Mesenchymal stem cell (in vitro differentiated cells and primary cell): ENCODE data around the gene OSBPL2.

Experiments used
- DNase-seq: peaks from one replicate; pipeline ENCODE4 v3.0.0-alpha.2; 2013
- H2AFZ ChIP-seq: one replicate; pipeline ENCODE4 v1.6.1; 2013; ENCODE audit warnings: low read depth, mild to moderate bottlenecking, control low read depth, inconsistent platforms, low read length, moderate library complexity
- H2AK5ac ChIP-seq: 2 replicates; pipeline ENCODE4 v1.6.1; 2013; ENCODE audit warnings: low read length, moderate library complexity, mild to moderate bottlenecking, inconsistent platforms; ENCODE audit not compliant: severe bottlenecking
- H2BK120ac ChIP-seq: one replicate; pipeline ENCODE4 v1.6.1; 2013; ENCODE audit warnings: low read depth, mild to moderate bottlenecking, inconsistent platforms, low read length, moderate library complexity
- H2BK12ac ChIP-seq, 2 experiments: one replicate each; pipeline ENCODE4 v1.6.1; 2013; ENCODE audit warnings: inconsistent platforms in 2 of 2, low read length in 2 of 2, mild to moderate bottlenecking in 2 of 2, moderate library complexity in 2 of 2, control low read depth in 1 of 2
- H2BK15ac ChIP-seq: one replicate; pipeline ENCODE4 v1.6.1; 2013; ENCODE audit warnings: mild to moderate bottlenecking, low read depth, inconsistent platforms; ENCODE audit not compliant: poor library complexity, severe bottlenecking
- H2BK5ac ChIP-seq: 2 replicates; pipeline ENCODE4 v1.6.1; 2013; ENCODE audit warnings: low read depth, mild to moderate bottlenecking, low read length, control low read depth, inconsistent platforms; ENCODE audit not compliant: poor library complexity, severe bottlenecking
- H3K14ac ChIP-seq, 2 experiments: one replicate each; pipeline ENCODE4 v1.6.1; 2013; ENCODE audit warnings: inconsistent platforms in 2 of 2, low read length in 2 of 2, control low read depth in 1 of 2, mild to moderate bottlenecking in 1 of 2, moderate library complexity in 1 of 2
- H3K18ac ChIP-seq, 2 experiments: one replicate each; pipeline ENCODE4 v1.6.1; 2013; ENCODE audit warnings: inconsistent platforms in 2 of 2, low read length in 2 of 2, control low read depth in 1 of 2, low read depth in 1 of 2, mild to moderate bottlenecking in 1 of 2
- H3K23ac ChIP-seq, 2 experiments: one replicate each; pipeline ENCODE4 v1.6.1; 2013; ENCODE audit warnings: inconsistent platforms in 2 of 2, low read length in 2 of 2, mild to moderate bottlenecking in 2 of 2, moderate library complexity in 2 of 2, control low read depth in 1 of 2
- H3K27ac ChIP-seq: 2 replicates; pipeline ENCODE4 v1.5.1; 2013; ENCODE audit warnings: mild to moderate bottlenecking, moderate library complexity, low read length, control low read depth, inconsistent platforms; ENCODE audit not compliant: poor library complexity, severe bottlenecking
- H3K27me3 ChIP-seq, 2 experiments: 2 replicates each; pipeline versions ENCODE4 v1.6.1 to v1.7.0; 2013; ENCODE audit warnings: low read length in 2 of 2, mild to moderate bottlenecking in 2 of 2, moderate library complexity in 2 of 2, control low read depth in 1 of 2, inconsistent platforms in 1 of 2; ENCODE audit not compliant: control insufficient read depth in 1 of 2, insufficient read depth in 1 of 2
- H3K36me3 ChIP-seq, 2 experiments: 2 replicates each; pipeline versions ENCODE4 v1.6.1 to v1.7.0; 2013; ENCODE audit warnings: low read length in 2 of 2, control low read depth in 1 of 2, inconsistent platforms in 1 of 2, low read depth in 1 of 2, mild to moderate bottlenecking in 1 of 2; ENCODE audit not compliant: insufficient read depth in 2 of 2, control insufficient read depth in 1 of 2
- H3K4ac ChIP-seq, 2 experiments: one replicate each; pipeline ENCODE4 v1.6.1; 2013; ENCODE audit warnings: inconsistent platforms in 2 of 2, low read length in 2 of 2, mild to moderate bottlenecking in 2 of 2, moderate library complexity in 2 of 2, control low read depth in 1 of 2, low read depth in 1 of 2
- H3K4me1 ChIP-seq: 2 replicates; pipeline ENCODE4 v1.6.1; 2013; ENCODE audit warnings: low read depth, low read length, control low read depth; ENCODE audit not compliant: control insufficient read depth, insufficient read depth
- H3K4me2 ChIP-seq: 2 replicates; pipeline ENCODE4 v1.6.1; 2013; ENCODE audit warnings: low read length, mild to moderate bottlenecking, inconsistent platforms; ENCODE audit not compliant: poor library complexity, severe bottlenecking
- H3K4me3 ChIP-seq, 2 experiments: 2 replicates each; pipeline versions ENCODE4 v1.5.1 to v1.7.0; 2013; ENCODE audit warnings: low read length in 2 of 2, mild to moderate bottlenecking in 2 of 2, control low read depth in 1 of 2, low read depth in 1 of 2; ENCODE audit not compliant: insufficient read depth in 1 of 2
- H3K79me1 ChIP-seq: replicated peaks from 2 replicates; pipeline ENCODE4 v1.6.1; 2013; ENCODE audit warnings: mild to moderate bottlenecking, control low read depth, low read length, inconsistent platforms; ENCODE audit not compliant: poor library complexity, severe bottlenecking
- H3K9ac ChIP-seq: 2 replicates; pipeline ENCODE4 v1.7.0; 2013; ENCODE audit warnings: mild to moderate bottlenecking, low read length, moderate library complexity
- H3K9me3 ChIP-seq: 2 replicates; pipeline ENCODE4 v1.7.0; 2013; ENCODE audit warnings: mild to moderate bottlenecking, low read length; ENCODE audit not compliant: control insufficient read depth
- H4K8ac ChIP-seq: one replicate; pipeline ENCODE4 v1.6.1; 2013; ENCODE audit warnings: inconsistent platforms, mild to moderate bottlenecking, low read length, moderate library complexity
- H4K91ac ChIP-seq: one replicate; pipeline ENCODE4 v1.6.1; 2013; ENCODE audit warnings: mild to moderate bottlenecking, low read length, inconsistent platforms
- WGBS: methylation state at CpG from one replicate; pipeline ENCODE4 v1.1.7; 2013; ENCODE audit warnings: mixed read lengths; 5-methylcytosine and 5-hydroxymethylcytosine counted together

Gene OSBPL2

DNA sequence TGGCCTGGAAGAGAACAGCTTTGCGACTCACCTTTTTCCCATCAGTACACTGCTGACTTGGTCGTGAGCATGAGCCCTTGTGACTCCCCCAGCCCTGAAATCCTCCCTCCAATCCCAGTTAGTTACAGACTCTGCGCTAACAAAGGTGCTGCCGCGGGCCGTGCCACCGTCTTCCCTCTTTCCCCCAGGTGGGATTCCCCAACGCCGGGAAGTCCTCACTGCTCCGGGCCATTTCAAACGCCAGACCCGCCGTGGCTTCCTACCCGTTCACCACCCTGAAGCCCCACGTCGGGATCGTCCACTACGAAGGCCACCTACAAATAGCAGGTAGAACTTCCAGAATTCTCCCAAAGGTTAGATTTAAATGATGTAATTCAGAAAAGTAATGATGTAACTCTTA, 39.4 kb upstream of the OSBPL2 start:
- H4K91ac ChIP-seq = no peak overlapping the region
- H3K4ac ChIP-seq = no peak overlapping the region
- no peak for DNase-seq
- H2BK15ac ChIP-seq = no peak overlapping the region
- no peak overlapping the region for H2BK5ac ChIP-seq
- no peak overlapping the region for H3K14ac ChIP-seq
- no peak overlapping the region for H2BK12ac ChIP-seq
- no peaks in the 10 kb centered on the region for H3K27me3 ChIP-seq
- H3K4me2 ChIP-seq = no peak overlapping the region
- H3K18ac ChIP-seq = no peak overlapping the region
- no peak overlapping the region for H2AFZ ChIP-seq
- H3K27ac ChIP-seq = no peak overlapping the region
- peaks cover 63 to 64% of the 10 kb centered on the region in 2 experiments for H3K36me3 ChIP-seq
- no peaks in the 10 kb centered on the region for H3K9me3 ChIP-seq
- peaks cover 20% of the 10 kb centered on the region for H3K79me1 ChIP-seq
- H2AK5ac ChIP-seq = no peak overlapping the region
- H3K9ac ChIP-seq = no peak overlapping the region
- H4K8ac ChIP-seq = no peak overlapping the region
- no peak overlapping the region for H3K23ac ChIP-seq
- 98% methylated on average over 18 of the region's 18 CpGs for WGBS
- H3K4me1 ChIP-seq = peaks cover 29% of the 10 kb centered on the region
- H3K4me3 ChIP-seq = no peak overlapping the region
- no peak overlapping the region for H2BK120ac ChIP-seq

DNA sequence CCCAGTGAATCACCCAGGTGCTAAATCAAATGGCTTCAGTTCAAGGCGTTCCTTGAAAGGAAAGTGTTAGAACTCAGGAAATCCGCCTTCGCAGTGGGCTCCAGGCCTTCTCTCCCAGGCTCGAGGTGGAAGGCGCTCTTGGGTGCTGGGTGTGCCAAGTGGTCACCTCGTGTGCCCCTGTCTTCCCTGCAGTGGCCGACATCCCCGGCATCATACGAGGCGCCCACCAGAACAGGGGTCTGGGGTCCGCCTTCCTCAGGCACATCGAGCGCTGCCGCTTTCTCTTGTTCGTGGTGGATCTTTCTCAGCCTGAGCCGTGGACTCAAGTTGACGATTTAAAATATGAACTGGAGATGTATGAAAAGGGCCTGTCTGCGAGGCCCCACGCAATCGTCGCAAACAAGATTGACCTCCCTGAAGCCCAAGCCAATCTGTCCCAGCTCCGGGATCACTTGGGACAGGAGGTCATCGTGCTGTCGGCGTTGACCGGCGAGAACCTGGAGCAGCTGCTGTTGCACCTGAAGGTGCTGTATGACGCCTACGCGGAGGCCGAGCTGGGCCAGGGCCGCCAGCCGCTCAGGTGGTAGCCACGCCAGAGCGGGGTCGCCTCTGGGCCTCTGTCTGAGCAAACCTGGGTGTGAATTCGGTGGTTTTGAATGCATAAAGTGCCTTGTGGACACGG, 37.7 kb upstream of the OSBPL2 start:
- peaks cover 23% of the 10 kb centered on the region for H3K4me1 ChIP-seq
- WGBS = 96% methylated on average over 38 of the region's 38 CpGs
- no peak overlapping the region for H3K18ac ChIP-seq

DNA sequence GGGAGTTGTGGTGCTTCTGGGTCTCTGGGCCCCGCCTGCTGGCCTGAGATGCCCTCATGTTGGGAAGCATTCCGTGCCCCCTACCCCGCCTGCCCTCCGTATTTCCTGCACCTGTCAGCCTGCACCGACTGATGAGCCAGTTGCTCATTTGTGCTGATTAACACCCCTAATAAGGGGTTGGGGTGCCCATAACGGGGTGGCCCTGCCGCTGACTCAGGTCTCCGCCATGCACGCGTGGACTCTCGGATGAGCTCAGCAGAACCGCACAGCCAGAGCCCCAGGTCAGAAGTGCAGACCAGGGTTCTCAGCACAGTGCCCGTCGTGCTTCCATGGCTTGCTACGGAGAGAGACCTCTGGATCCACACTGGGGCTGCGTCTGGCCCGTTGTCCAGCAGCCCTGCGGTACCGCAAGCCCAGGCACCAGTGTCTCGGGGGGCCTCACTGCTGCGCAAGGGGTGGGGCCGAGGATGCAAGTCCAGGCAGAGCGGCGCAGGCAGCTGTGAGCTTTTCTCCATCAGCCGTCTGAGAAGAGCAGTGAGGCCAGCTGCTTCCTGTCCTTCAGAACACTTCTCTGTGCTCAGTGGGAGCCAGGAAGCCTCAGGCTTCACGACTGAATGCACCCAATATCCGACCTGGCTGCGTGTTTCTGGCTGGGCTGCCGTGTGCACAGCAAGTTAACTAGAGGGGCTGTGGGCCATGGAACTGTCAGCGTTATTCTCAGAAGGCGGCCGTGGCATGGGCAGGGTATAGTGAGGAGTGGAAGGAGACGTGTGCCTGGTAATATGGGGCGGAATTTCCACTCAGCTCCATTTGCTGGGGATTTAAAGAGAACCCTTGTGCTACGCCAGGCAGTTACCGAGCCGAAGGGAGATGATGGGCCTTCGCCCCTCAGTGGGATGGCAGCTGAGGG, 36.9 kb upstream of the OSBPL2 start:
- no peak overlapping the region for H3K14ac ChIP-seq
- H2BK120ac ChIP-seq = no peak overlapping the region
- peaks cover 55 to 66% of the 10 kb centered on the region in 2 experiments for H3K36me3 ChIP-seq
- H3K27ac ChIP-seq = peak overlapping the region; percentile 31
- no peak overlapping the region for H2AK5ac ChIP-seq
- no peak overlapping the region for H3K9ac ChIP-seq
- H3K27me3 ChIP-seq = no peaks in the 10 kb centered on the region
- no peak for DNase-seq
- H3K9me3 ChIP-seq = no peaks in the 10 kb centered on the region
- H3K4me2 ChIP-seq = no peak overlapping the region
- no peak overlapping the region for H3K4ac ChIP-seq
- H3K4me3 ChIP-seq = no peak overlapping the region
- H2BK15ac ChIP-seq = no peak overlapping the region
- no peak overlapping the region for H2BK12ac ChIP-seq
- WGBS = 95% methylated on average over 38 of the region's 38 CpGs
- no peak overlapping the region for H3K18ac ChIP-seq
- no peak overlapping the region for H2BK5ac ChIP-seq
- H3K23ac ChIP-seq = no peak overlapping the region
- H2AFZ ChIP-seq = no peak overlapping the region
- peaks cover 23% of the 10 kb centered on the region for H3K4me1 ChIP-seq
- H3K79me1 ChIP-seq = peaks cover 17% of the 10 kb centered on the region
- no peak overlapping the region for H4K91ac ChIP-seq
- H4K8ac ChIP-seq = no peak overlapping the region

More for the DNA sequence above, 37.7 kb upstream of the OSBPL2 start:
- Histone ChIP-seq H3K27me3 (no peaks in the 10 kb centered on the region), H3K27ac (no peak overlapping the region), H3K79me1 (peaks cover 19% of the 10 kb centered on the region), H3K9me3 (no peaks in the 10 kb centered on the region), H3K14ac (no peak overlapping the region), H3K23ac (no peak overlapping the region), H2BK12ac (no peak overlapping the region), H3K4ac (no peak overlapping the region), H2BK5ac (no peak overlapping the region), H3K4me3 (no peak overlapping the region), H3K36me3 (peaks cover 61 to 66% of the 10 kb centered on the region in 2 experiments), H2AFZ (no peak overlapping the region), H2BK120ac (no peak overlapping the region), H4K91ac (no peak overlapping the region), H4K8ac (no peak overlapping the region), H3K4me2 (no peak overlapping the region), H3K9ac (no peak overlapping the region), H2AK5ac (no peak overlapping the region), H2BK15ac (no peak overlapping the region)
- no peak for DNase-seq

DNA sequence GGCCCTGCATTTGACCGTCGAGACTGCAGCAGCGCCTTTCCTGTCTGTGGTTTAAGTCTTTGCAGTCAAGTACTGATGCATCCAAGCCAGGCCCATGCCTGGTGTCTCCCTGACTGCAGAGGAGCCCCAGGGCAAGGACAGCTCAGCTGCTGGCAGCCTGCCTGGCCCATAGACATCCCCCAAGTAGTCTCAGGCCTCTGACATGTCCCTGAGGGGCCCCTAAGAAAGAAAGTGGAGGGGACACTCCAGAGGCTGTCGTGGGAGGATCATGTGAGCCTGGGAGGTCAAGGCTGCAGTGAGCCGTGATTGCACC, 36.3 kb upstream of the OSBPL2 start:
- Histone ChIP-seq H3K4ac (no peak overlapping the region), H3K27me3 (no peaks in the 10 kb centered on the region), H3K36me3 (peaks cover 55 to 66% of the 10 kb centered on the region in 2 experiments), H3K79me1 (peaks cover 17% of the 10 kb centered on the region), H2BK12ac (no peak overlapping the region), H3K9ac (no peak overlapping the region), H2BK120ac (no peak overlapping the region), H2BK15ac (no peak overlapping the region), H3K4me1 (peaks cover 23% of the 10 kb centered on the region), H4K8ac (no peak overlapping the region), H3K9me3 (no peaks in the 10 kb centered on the region), H3K23ac (no peak overlapping the region), H3K4me2 (no peak overlapping the region), H3K18ac (no peak overlapping the region), H3K27ac (peak overlapping the region; percentile 31), H4K91ac (no peak overlapping the region), H3K14ac (no peak overlapping the region), H2BK5ac (no peak overlapping the region), H2AFZ (no peak overlapping the region), H2AK5ac (no peak overlapping the region), H3K4me3 (no peak overlapping the region)
- peak; percentile 13 for DNase-seq
- WGBS = 86% methylated on average over 5 of the region's 5 CpGs
